Tracheal epithelial cell (primary cell): ENCODE measurements around the gene B3GAT1. TPM values are rescaled to one million over a fixed set of nuclear protein-coding genes. Genes with fewer than 3 reads are reported as not detected.

Experiments
- total RNA-seq: library from RNA; depleted of rRNA; stranded (reverse); fragments of >200 nt; gene quantifications from 2 replicates; pipeline ENCODE4 v1.2.1, GENCODE V29; 2014

The B3GAT1 gene
- not detected in 2 replicates for total RNA-seq

DNA sequence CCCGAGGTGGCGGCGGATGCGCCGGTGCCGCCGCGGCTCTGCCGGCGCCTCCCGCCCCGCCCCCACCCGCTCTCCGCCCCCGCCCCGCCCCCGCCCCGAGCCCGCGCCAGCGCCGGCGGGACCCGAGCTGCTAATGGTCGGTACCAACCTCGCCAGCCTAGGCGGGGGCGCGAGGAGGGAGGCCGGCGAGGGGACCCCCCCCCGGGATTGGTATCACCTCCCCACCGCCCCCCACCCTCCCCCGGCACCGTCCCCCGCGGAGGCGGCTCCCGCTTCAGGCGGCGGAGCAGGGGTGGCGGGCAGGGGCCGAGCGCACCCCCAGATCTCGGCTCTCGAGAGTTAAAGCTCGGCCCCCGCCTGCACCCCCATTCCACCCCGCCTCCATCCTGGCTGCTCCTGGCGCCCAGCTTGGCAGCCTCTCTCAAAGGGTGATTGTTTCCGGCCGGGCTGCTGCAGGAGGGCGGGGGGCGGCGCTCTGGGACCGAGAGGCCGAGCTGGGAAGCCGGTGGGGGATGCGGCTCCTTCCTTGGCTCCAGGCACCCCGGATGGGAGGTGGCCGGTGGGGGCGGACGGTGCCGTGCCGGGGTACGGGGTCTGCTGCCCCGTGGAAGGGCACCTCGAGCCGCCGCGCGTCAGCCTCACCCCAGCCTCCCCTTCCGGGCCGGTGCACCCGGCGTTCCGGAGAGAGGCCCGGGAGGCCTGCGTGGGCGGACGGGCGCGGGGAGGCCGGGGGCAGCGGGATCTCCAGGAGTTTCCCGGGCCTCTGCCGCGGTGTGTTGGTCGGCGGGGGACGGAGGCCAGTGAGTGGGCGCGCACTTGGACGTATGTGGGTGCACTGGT, at the start of gene B3GAT1:
Gene B3GAT1 (minus strand): TSS at position 40 of the 840 bp plus-strand sequence. CDS start 24,583 bp downstream, outside the sequence.

GRCh38 chr11:134331354-134332188, 80.5 kb downstream of the B3GAT1 start, which contains the start of gene GLB1L2:
TSS of gene GLB1L2 (plus strand) at chr11:134331988. CDS start at chr11:134332062, 74 bp downstream.

Other genes with a start within 250 kb of the B3GAT1 start
- gene NCAPD3, start 188.3 kb downstream of the B3GAT1 start, total RNA-seq: 6.7 and 6.8 TPM in 2 replicates
- 20.9 and 25.3 TPM in 2 replicates for gene VPS26B, start 187.6 kb downstream of the B3GAT1 start, total RNA-seq
- gene THYN1, start 158.9 kb downstream of the B3GAT1 start, total RNA-seq: 62.9 and 74.7 TPM in 2 replicates
- gene ACAD8, start 158.7 kb downstream of the B3GAT1 start, total RNA-seq: 11.3 and 14.5 TPM in 2 replicates
- gene GLB1L3, start 135.9 kb downstream of the B3GAT1 start, total RNA-seq: 2.1 and 3.9 TPM in 2 replicates
- 2.6 and 4.3 TPM in 2 replicates for gene GLB1L2, start 80.3 kb downstream of the B3GAT1 start, total RNA-seq